B cell (primary cell): Measurements from ENCODE around the gene PMF1. TPM values are rescaled to one million over a fixed set of nuclear protein-coding genes. Genes with fewer than 3 reads are reported as not detected.

ENCODE experiments used
- ATAC-seq: fragments of 200-7000 bp; cut with Tn5 transposase; one replicate; pipeline ENCODE4 v1.10.0; 2021; ENCODE audit warnings: low read depth, mild to moderate bottlenecking, moderate number of reproducible peaks, moderate library complexity
- CTCF ChIA-PET: fragments of 350-600 bp; sonication (Branson Sonifier 250); formaldehyde crosslinking; loops from one replicate; lab custom pipeline; 2021; ENCODE audit warnings: antibody characterized with exemption, inconsistent platforms; lab: Charles Lee
- POLR2A ChIA-PET: fragments of 350-600 bp; sonication (Branson Sonifier 250); formaldehyde crosslinking; loops from one replicate; lab custom pipeline; 2021; ENCODE audit warnings: antibody characterized with exemption; lab: Charles Lee
- DNase-seq: peaks from one replicate; pipeline ENCODE4 v3.0.0; 2013
- H2AFZ ChIP-seq: 2 replicates; pipeline ENCODE4 v1.6.1; 2012; ENCODE audit warnings: mild to moderate bottlenecking, low read depth, low read length; ENCODE audit not compliant: insufficient read depth, poor library complexity, severe bottlenecking
- H3K27ac ChIP-seq, 2 donors: 1 replicate in 1 of 2; 2 replicates in 1 of 2; pipeline ENCODE4 v1.5.1; 2012 to 2013; ENCODE audit warnings: low read length in 2 of 2, mild to moderate bottlenecking in 2 of 2, moderate library complexity in 1 of 2
- H3K27me3 ChIP-seq, 4 experiments: fragments of 200-600 bp in 1 of 4; sonication (generic) in 1 of 4; replicated peaks in 1 of 4; 1 replicate in 2 of 4; 2 replicates in 2 of 4; pipeline versions ENCODE4 v1.6.1 to v1.7.0; 2013 to 2016; ENCODE audit warnings: low read length in 3 of 4, mild to moderate bottlenecking in 2 of 4, mixed read lengths in 1 of 4, moderate library complexity in 1 of 4; ENCODE audit not compliant: insufficient read depth in 4 of 4, control insufficient read depth in 3 of 4; ENCODE audit errors: control extremely low read depth in 1 of 4
- H3K36me3 ChIP-seq, 2 experiments: replicated peaks in 1 of 2; 1 replicate in 1 of 2; 2 replicates in 1 of 2; pipeline versions ENCODE4 v1.6.1 to v1.7.1; 2013; ENCODE audit warnings: low read length in 1 of 2; ENCODE audit not compliant: insufficient read depth in 2 of 2, control insufficient read depth in 1 of 2; ENCODE audit errors: control extremely low read depth in 1 of 2, extremely low read depth in 1 of 2
- H3K4me1 ChIP-seq, 2 donors: fragments of 200-600 bp in 1 of 2; sonication (generic) in 1 of 2; 1 replicate in 1 of 2; 2 replicates in 1 of 2; pipeline versions ENCODE4 v1.5.1 to v1.6.1; 2013 to 2017; ENCODE audit warnings: low read length in 2 of 2; ENCODE audit not compliant: control insufficient read depth in 2 of 2, insufficient read depth in 2 of 2
- H3K4me2 ChIP-seq: replicated peaks from 2 replicates; pipeline ENCODE3; 2012; ENCODE audit warnings: mild to moderate bottlenecking, low read depth, low read length; ENCODE audit not compliant: poor library complexity, severe bottlenecking
- H3K4me3 ChIP-seq, 5 experiments: fragments of 200-600 bp in 1 of 5; sonication (generic) in 1 of 5; 1 replicate in 3 of 5; 2 replicates in 2 of 5; pipeline versions ENCODE4 v1.5.1 to v1.7.0; 2011 to 2016; ENCODE audit warnings: low read length in 4 of 5, mild to moderate bottlenecking in 4 of 5, low read depth in 2 of 5, control low read depth in 1 of 5, moderate library complexity in 1 of 5; ENCODE audit not compliant: insufficient read depth in 1 of 5; ENCODE audit errors: control extremely low read depth in 1 of 5, extremely low read depth in 1 of 5
- H3K79me2 ChIP-seq: fragments of 200-600 bp; sonication (generic); one replicate; pipeline ENCODE4 v1.6.0; 2016; ENCODE audit warnings: low read length; ENCODE audit not compliant: control insufficient read depth, insufficient read depth
- H3K9ac ChIP-seq: fragments of 200-600 bp; sonication (generic); 2 replicates; pipeline ENCODE4 v1.6.1; 2017; ENCODE audit warnings: mild to moderate bottlenecking, low read length, moderate library complexity
- H3K9me3 ChIP-seq, 3 donors: one replicate each; pipeline versions ENCODE4 v1.6.1 to v1.7.1; 2013; ENCODE audit warnings: low read length in 2 of 3; ENCODE audit not compliant: control insufficient read depth in 2 of 3, insufficient read depth in 1 of 3; ENCODE audit errors: control extremely low read depth in 1 of 3
- H4K20me1 ChIP-seq: 2 replicates; pipeline ENCODE4 v1.6.0; 2012; ENCODE audit warnings: mild to moderate bottlenecking, low read length; ENCODE audit not compliant: insufficient read depth, control insufficient read depth, poor library complexity, severe bottlenecking
- H3K27ac Mint-ChIP-seq: one replicate; pipeline ENCODE4 v1.8.0; 2021; ENCODE audit warnings: mixed read lengths
- H3K27me3 Mint-ChIP-seq: one replicate; pipeline ENCODE4 v1.8.0; 2021; ENCODE audit warnings: mixed read lengths
- H3K4me1 Mint-ChIP-seq: one replicate; pipeline ENCODE4 v1.8.0; 2021; ENCODE audit warnings: mixed read lengths
- H3K4me3 Mint-ChIP-seq: one replicate; pipeline ENCODE4 v1.8.0; 2021; ENCODE audit warnings: mixed read lengths
- H3K9me3 Mint-ChIP-seq: one replicate; pipeline ENCODE4 v1.8.0; 2022; ENCODE audit warnings: mixed read lengths; ENCODE audit not compliant: insufficient read depth
- EZH2 ChIP-seq: IDR thresholded peaks from 2 replicates; pipeline ENCODE4 v1.6.1; 2012; ENCODE audit warnings: borderline replicate concordance, low read depth, mild to moderate bottlenecking, moderate library complexity, low read length; ENCODE audit not compliant: insufficient read depth, poor library complexity, severe bottlenecking
- WGBS: methylation state at CpG from one replicate; pipeline ENCODE4 v1.1.5; 2013; ENCODE audit warnings: missing lambda C conversion rate; ENCODE audit not compliant: insufficient coverage; 5-methylcytosine and 5-hydroxymethylcytosine counted together
- intact Hi-C: fragments of 100-400 bp; cut with micrococcal nuclease; formaldehyde crosslinking; loops from one replicate; pipeline ENCODE4 v1.10.0; 2022
- polyA plus RNA-seq: library from polyadenylated mRNA; depleted of rRNA; stranded (reverse); fragments of >200 nt; gene quantifications from 2 replicates; pipeline ENCODE4 v1.2.3, GENCODE V29; 2012
- total RNA-seq, 2 donors: library from RNA; stranded (reverse); fragments of 120-200 nt in 1 of 2; gene quantifications; 1 replicate in 1 of 2; 2 replicates in 1 of 2; pipeline versions ENCODE4 v1.2.3 to v1.2.4, GENCODE V29; 2013 to 2022
- TF ChIP-seq, protein P1 (sequence below): fragments of 200-600 bp; IDR thresholded peaks from one replicate; pipeline ENCODE4 v1.8.0; 2022; ENCODE audit warnings: antibody characterized with exemption, mild to moderate bottlenecking

The PMF1 gene
- total and polyA plus RNA-seq, 2 donors (not counting 1 experiment from before 2014, with no cell fraction given): 58.3 to 101 TPM

- Mint-ChIP-seq H3K4me1 (peaks cover 39% of the 10 kb centered on the region), H3K9me3 (no peaks in the 10 kb centered on the region), H3K27me3 (no peaks in the 10 kb centered on the region), H3K4me3 (peak overlapping the region; percentile 98), H3K27ac (peak overlapping the region; percentile 98)
- Histone ChIP-seq H3K9me3 (no peaks in the 10 kb centered on the region), H3K4me2 (peak overlapping the region; percentile 80), H3K4me3 (peak overlapping the region; percentile 74 to 99 (median 86)), H3K27me3 (no peaks in the 10 kb centered on the region), H2AFZ (peak overlapping the region; percentile 86), H3K36me3 (peaks cover 0 to 12% of the 10 kb centered on the region in 2 experiments), H3K79me2 (peaks cover 57% of the 10 kb centered on the region), H3K4me1 (peaks cover 20 to 28% of the 10 kb centered on the region in 2 donors), H4K20me1 (peaks cover 21% of the 10 kb centered on the region), H3K9ac (peak overlapping the region; percentile 91), H3K27ac (peak overlapping the region in 1 of 2 donors; percentile 89)
- DNase-seq (no peak), ATAC-seq (no peak)
- intact Hi-C loops: loop anchor here (5.0 kb wide), 1 partner anchor 1956 kb away; the partner anchor contains the start of gene ATP8B2
- TF ChIP-seq, protein P1, sequence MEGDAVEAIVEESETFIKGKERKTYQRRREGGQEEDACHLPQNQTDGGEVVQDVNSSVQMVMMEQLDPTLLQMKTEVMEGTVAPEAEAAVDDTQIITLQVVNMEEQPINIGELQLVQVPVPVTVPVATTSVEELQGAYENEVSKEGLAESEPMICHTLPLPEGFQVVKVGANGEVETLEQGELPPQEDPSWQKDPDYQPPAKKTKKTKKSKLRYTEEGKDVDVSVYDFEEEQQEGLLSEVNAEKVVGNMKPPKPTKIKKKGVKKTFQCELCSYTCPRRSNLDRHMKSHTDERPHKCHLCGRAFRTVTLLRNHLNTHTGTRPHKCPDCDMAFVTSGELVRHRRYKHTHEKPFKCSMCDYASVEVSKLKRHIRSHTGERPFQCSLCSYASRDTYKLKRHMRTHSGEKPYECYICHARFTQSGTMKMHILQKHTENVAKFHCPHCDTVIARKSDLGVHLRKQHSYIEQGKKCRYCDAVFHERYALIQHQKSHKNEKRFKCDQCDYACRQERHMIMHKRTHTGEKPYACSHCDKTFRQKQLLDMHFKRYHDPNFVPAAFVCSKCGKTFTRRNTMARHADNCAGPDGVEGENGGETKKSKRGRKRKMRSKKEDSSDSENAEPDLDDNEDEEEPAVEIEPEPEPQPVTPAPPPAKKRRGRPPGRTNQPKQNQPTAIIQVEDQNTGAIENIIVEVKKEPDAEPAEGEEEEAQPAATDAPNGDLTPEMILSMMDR: no peak
- TF ChIP-seq EZH2: no peak
- 100% methylated on average over 1 of the region's 1 CpG for WGBS
- ChIA-PET CTCF (interaction anchor here (0.9 to 1.9 kb wide), 6 partner anchors 58 to 230 kb away, joined by 3 to 6 read pairs (median 4); partner anchors contain the start of genes PMF1 and UBQLN4), POLR2A (interaction anchor here (1.1 to 2.8 kb wide), 2 partner anchors 11 to 71 kb away, joined by 3 to 9 read pairs; partner anchors contain the start of gene PMF1)
Observed at GRCh38 chr1:156283521-156283920, 70.7 kb downstream of the PMF1 start.

- WGBS: 95% methylated on average over 4 of the region's 7 CpGs
- Mint-ChIP-seq H3K9me3 (no peaks in the 10 kb centered on the region), H3K27ac (peak within 1 kb of the TSS; percentile 98), H3K4me1 (peaks cover 39% of the 10 kb centered on the region), H3K4me3 (peak within 1 kb of the TSS; percentile 98), H3K27me3 (no peaks in the 10 kb centered on the region)
- ChIA-PET CTCF (interaction anchor here (1.9 kb wide), 1 partner anchor 59 kb away, joined by 6 read pairs; no protein-coding TSS in a partner anchor), POLR2A (interaction anchor here (1.1 kb wide), 1 partner anchor 10 kb away, joined by 3 read pairs; no protein-coding TSS in a partner anchor)
- peak within 1 kb of the TSS; percentile 80 for H3K4me2 ChIP-seq
- peak within 1 kb of the TSS; percentile 86 for H2AFZ ChIP-seq
- TF ChIP-seq EZH2: no peak
- TF ChIP-seq, protein P1: no peak
- ATAC-seq (no peak), DNase-seq (no peak)
- no peaks in the 10 kb centered on the region for H3K27me3 ChIP-seq
- peak within 1 kb of the TSS; percentile 74 to 99 (median 86) for H3K4me3 ChIP-seq
- peaks cover 0 to 6% of the 10 kb centered on the region in 2 experiments for H3K36me3 ChIP-seq
- intact Hi-C loops: loop anchor here (5.0 kb wide), 1 partner anchor 1957 kb away; the partner anchor contains the start of gene ATP8B2
- peak within 1 kb of the TSS; percentile 91 for H3K9ac ChIP-seq
- peak within 1 kb of the TSS; percentile 56 to 89 for H3K27ac ChIP-seq
- H3K79me2 ChIP-seq: peaks cover 52% of the 10 kb centered on the region
- H3K9me3 ChIP-seq: no peaks in the 10 kb centered on the region
- H3K4me1 ChIP-seq: peaks cover 20 to 28% of the 10 kb centered on the region in 2 donors
- peaks cover 17% of the 10 kb centered on the region for H4K20me1 ChIP-seq
Observed at GRCh38 chr1:156284112-156284511, 71.3 kb downstream of the PMF1 start, which contains the start of gene TMEM79. Gene TMEM79, plus strand, starts transcription at chr1:156284325. Its CDS starts 902 bp downstream, at chr1:156285227.
